ENCODE results near the gene LAPTM5. TPM values are rescaled to one million over a fixed set of nuclear protein-coding genes. Genes with fewer than 3 reads are reported as not detected.
A peak's percentile ranks its signal among the peaks of the same experiment; 100 is the strongest.

LAPTM5 gene
- total RNA-seq, 1 experiment from 2014 or later: 0.10 TPM

- no peak for DNase-seq (ENCODE audit: low spot score)
These were observed 27.0 kb downstream of the LAPTM5 start for GRCh38 chr1:30730346-30731108.

- DNase-seq (ENCODE audit: low spot score): no peak
These were observed 27.7 kb downstream of the LAPTM5 start for GRCh38 chr1:30729901-30730300.

GRCh38 chr1:30728832-30729638 is 28.5 kb downstream of the LAPTM5 start:
- no peak for DNase-seq (ENCODE audit: low spot score)

GRCh38 chr1:30728340-30728739 is 29.2 kb downstream of the LAPTM5 start:
- no peak for DNase-seq (ENCODE audit: low spot score)

- peak; percentile 44 for DNase-seq (ENCODE audit: low spot score)
These were observed 29.8 kb downstream of the LAPTM5 start for GRCh38 chr1:30727824-30728223.

GRCh38 chr1:30726773-30727684 is 30.5 kb downstream of the LAPTM5 start:
- no peak for DNase-seq (ENCODE audit: low spot score)

- no peak for DNase-seq (ENCODE audit: low spot score)
These were observed 31.3 kb downstream of the LAPTM5 start for GRCh38 chr1:30726236-30726635.

- DNase-seq (ENCODE audit: low spot score): no peak
These were observed 32.0 kb downstream of the LAPTM5 start for GRCh38 chr1:30725450-30726095.

- DNase-seq (ENCODE audit: low spot score): no peak
These were observed 32.7 kb downstream of the LAPTM5 start for GRCh38 chr1:30724655-30725421.

GRCh38 chr1:30724175-30724574 is 33.4 kb downstream of the LAPTM5 start:
- DNase-seq (ENCODE audit: low spot score): no peak

GRCh38 chr1:30723331-30723755 is 34.2 kb downstream of the LAPTM5 start, which contains the start of gene MATN1:
Gene MATN1 (minus strand): TSS chr1:30723585. CDS start chr1:30723551, 34 bp downstream.
- no peak for DNase-seq (ENCODE audit: low spot score)

- no peak for DNase-seq (ENCODE audit: low spot score)
These were observed 35.6 kb downstream of the LAPTM5 start for GRCh38 chr1:30721812-30722537.

- no peak for DNase-seq (ENCODE audit: low spot score)
These were observed 36.2 kb downstream of the LAPTM5 start for GRCh38 chr1:30721341-30721793.

- no peak for DNase-seq (ENCODE audit: low spot score)
These were observed 37.0 kb downstream of the LAPTM5 start for GRCh38 chr1:30720271-30721223.

GRCh38 chr1:30719406-30720270 is 37.9 kb downstream of the LAPTM5 start:
- DNase-seq (ENCODE audit: low spot score): peak; percentile 65

GRCh38 chr1:30718636-30719405 is 38.8 kb downstream of the LAPTM5 start:
- peak; percentile 96 for DNase-seq (ENCODE audit: low spot score)
